Transverse colon (tissue), 3 donors: ENCODE data around the gene KCTD17.

Source experiments
- CTCF ChIP-seq, 5 experiments: fragments of 200-600 bp in 3 of 5; fragments of 450-650 bp in 2 of 5; sonication (generic) in 3 of 5; IDR thresholded peaks; 1 replicate in 2 of 5; 2 replicates in 3 of 5; pipeline ENCODE4 v1.5.1; 2016 to 2017; ENCODE audit warnings: antibody characterized with exemption in 5 of 5, inconsistent platforms in 3 of 5, mild to moderate bottlenecking in 2 of 5, moderate library complexity in 1 of 5
- EP300 ChIP-seq: sonication (generic); formaldehyde crosslinking; IDR thresholded peaks from one replicate; pipeline ENCODE4 v1.6.1; 2017; ENCODE audit warnings: antibody characterized with exemption, low read depth

- TF ChIP-seq CTCF (IDR thresholded peaks at IDR 0.05) (no peak), EP300 (no peak)
Measured at GRCh38 chr22:37001826-37002225, 49.7 kb upstream of the KCTD17 start.
